Stimulated activated CD8-positive, alpha-beta memory T cell treated with anti-CD3 and anti-CD28 coated beads, Interleukin-15, amount 100 ng/mL, for 24 hours (primary cell): ENCODE results near the gene RETN.
A peak's percentile ranks its signal among the peaks of the same experiment; 100 is the strongest.

Source experiments
- DNase-seq: peaks from one replicate; pipeline ENCODE4 v3.0.0-alpha.2; 2020; ENCODE audit warnings: low read depth

RETN gene

GRCh38 chr19:7668842-7669241, at the start of gene RETN:
TSS of gene RETN (plus strand) at chr19:7669049. CDS start at chr19:7669327, 278 bp downstream.
- DNase-seq, result no peak

GRCh38 chr19:7619671-7620441, 49.0 kb upstream of the RETN start:
- no peak for DNase-seq

GRCh38 chr19:7620442-7621412, 48.1 kb upstream of the RETN start:
- no peak for DNase-seq

- DNase-seq, result no peak
These were observed 45.7 kb upstream of the RETN start for GRCh38 chr19:7622933-7623685.

GRCh38 chr19:7623725-7624603, 44.9 kb upstream of the RETN start:
- no peak for DNase-seq

GRCh38 chr19:7624810-7625209, 44.0 kb upstream of the RETN start:
- no peak for DNase-seq

GRCh38 chr19:7625763-7626372, 43.0 kb upstream of the RETN start:
- DNase-seq, result no peak

- DNase-seq, result no peak
These were observed 41.7 kb upstream of the RETN start for GRCh38 chr19:7627166-7627565.

- DNase-seq, result no peak
These were observed 40.1 kb upstream of the RETN start for GRCh38 chr19:7628589-7629311.

GRCh38 chr19:7629347-7630054, 39.3 kb upstream of the RETN start, which contains the start of the genes PET100 and XAB2:
TSS of gene PET100 (plus strand) at chr19:7629793. CDS start at chr19:7629834, 41 bp downstream.
TSS of gene XAB2 (minus strand) at chr19:7629545. CDS start at chr19:7629527, 18 bp downstream.
- DNase-seq, result peak; percentile 87

- DNase-seq, result no peak
These were observed 37.3 kb upstream of the RETN start for GRCh38 chr19:7631577-7631976.

GRCh38 chr19:7632340-7633203, 36.3 kb upstream of the RETN start:
- no peak for DNase-seq

- no peak for DNase-seq
These were observed 35.2 kb upstream of the RETN start, which contains the start of gene PCP2 for GRCh38 chr19:7633698-7634097. TSS of gene PCP2 (minus strand) at chr19:7633719. CDS start at chr19:7633457, 262 bp downstream.

GRCh38 chr19:7635670-7636069, 33.2 kb upstream of the RETN start:
- no peak for DNase-seq

- DNase-seq, result no peak
These were observed 32.5 kb upstream of the RETN start for GRCh38 chr19:7636317-7636690.

GRCh38 chr19:7636691-7637373, 32.0 kb upstream of the RETN start, which contains the start of gene STXBP2:
TSS of gene STXBP2 (plus strand) at chr19:7637110. CDS start at chr19:7637150, 40 bp downstream.
- peak; percentile 92 for DNase-seq
